ENCODE measurements around the gene USP17L10.
"Not testable (repeated sequence)": the region's sequence is repeated elsewhere in the genome, so short reads cannot be mapped to it uniquely, and the experiment has no call there.

USP17L10 gene

GRCh38 chr4:9210357-9210756 lies at the start of gene USP17L10:
Gene USP17L10, plus strand, starts transcription at chr4:9210657. Its CDS starts 0 bp downstream, at chr4:9210657.
- not testable (repeated sequence) for H3K9ac ChIP-seq (ENCODE audit: low read depth, low read length); H3K27me3 ChIP-seq (ENCODE audit: control insufficient read depth, insufficient read depth, low read length); H3K4me3 ChIP-seq (ENCODE audit: low read depth, low read length); H3K36me3 ChIP-seq (ENCODE audit: control insufficient read depth, insufficient read depth, low read length); H3K4me1 ChIP-seq (ENCODE audit: control insufficient read depth, insufficient read depth, low read length); H3K9me3 ChIP-seq (ENCODE audit: control insufficient read depth, insufficient read depth, low read length)

- not testable (repeated sequence) for H3K27me3 ChIP-seq (ENCODE audit: control insufficient read depth, insufficient read depth, low read length); H3K9ac ChIP-seq (ENCODE audit: low read depth, low read length); H3K4me3 ChIP-seq (ENCODE audit: low read depth, low read length); H3K9me3 ChIP-seq (ENCODE audit: control insufficient read depth, insufficient read depth, low read length); H3K36me3 ChIP-seq (ENCODE audit: control insufficient read depth, insufficient read depth, low read length); H3K4me1 ChIP-seq (ENCODE audit: control insufficient read depth, insufficient read depth, low read length)
Measured at GRCh38 chr4:9165990-9166389, 44.5 kb upstream of the USP17L10 start.

DNA sequence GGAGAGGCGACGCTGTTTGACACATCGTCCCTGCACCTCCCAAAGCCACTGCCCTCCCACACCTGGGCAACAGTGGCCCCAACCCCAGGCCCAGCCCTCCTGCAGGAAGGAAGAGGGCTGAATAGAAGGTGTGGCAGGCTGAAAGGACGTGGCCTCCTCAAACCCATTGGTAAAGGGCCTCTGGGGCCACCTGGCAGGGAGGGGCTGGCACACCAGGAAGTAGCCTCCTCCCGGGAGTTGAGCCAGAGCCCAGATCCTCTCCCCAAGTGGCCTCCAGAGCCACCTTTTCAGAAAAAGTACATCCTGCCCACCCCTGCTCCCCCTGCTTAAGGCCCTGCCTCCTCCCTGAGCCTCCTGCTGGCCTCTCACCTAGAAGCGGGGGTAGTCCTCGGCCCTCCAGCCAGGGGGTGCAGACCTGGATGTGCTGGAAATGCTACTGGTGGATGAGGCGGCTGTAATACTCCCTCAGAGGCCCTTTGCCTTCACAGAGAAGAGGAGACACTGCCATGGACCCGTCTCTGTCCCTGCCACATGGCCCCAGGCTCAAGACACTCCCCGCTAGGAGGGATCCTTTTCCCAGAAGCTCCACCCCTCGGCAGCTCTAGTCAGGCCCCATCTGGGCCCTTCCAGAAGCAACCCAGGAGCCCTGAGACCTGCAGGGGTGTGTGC lies 40.5 kb upstream of the USP17L10 start, which contains the start of gene FAM90A26:
FAM90A26 (plus strand) TSS at position 619 of the 669 bp plus-strand sequence. CDS start 2,764 bp downstream, outside the sequence.
- not testable (repeated sequence) for H3K4me3 ChIP-seq (ENCODE audit: low read depth, low read length); H3K4me1 ChIP-seq (ENCODE audit: control insufficient read depth, insufficient read depth, low read length); H3K9ac ChIP-seq (ENCODE audit: low read depth, low read length); H3K27me3 ChIP-seq (ENCODE audit: control insufficient read depth, insufficient read depth, low read length); H3K9me3 ChIP-seq (ENCODE audit: control insufficient read depth, insufficient read depth, low read length); H3K36me3 ChIP-seq (ENCODE audit: control insufficient read depth, insufficient read depth, low read length)

DNA sequence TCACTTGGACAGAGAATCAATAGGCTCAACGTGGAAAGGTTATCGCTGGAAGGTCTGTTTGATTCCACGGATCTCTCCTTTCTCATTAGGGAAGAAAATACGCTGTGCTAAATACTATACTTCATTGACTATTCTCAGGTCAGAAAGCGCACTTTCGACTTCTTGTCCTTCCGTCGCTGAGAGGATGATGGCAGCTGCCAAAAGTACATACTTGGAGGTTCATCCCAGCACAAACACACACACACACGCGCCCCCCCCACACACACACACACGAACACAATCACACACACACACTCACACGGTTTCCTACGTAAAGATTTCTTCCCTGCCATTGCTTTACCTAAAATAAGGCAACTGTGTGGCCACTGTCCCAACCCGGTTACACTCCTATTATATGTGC lies 4.2 kb downstream of the USP17L10 start:
- not testable (repeated sequence) for H3K9me3 ChIP-seq (ENCODE audit: control insufficient read depth, insufficient read depth, low read length); H3K36me3 ChIP-seq (ENCODE audit: control insufficient read depth, insufficient read depth, low read length); H3K4me3 ChIP-seq (ENCODE audit: low read depth, low read length); H3K4me1 ChIP-seq (ENCODE audit: control insufficient read depth, insufficient read depth, low read length); H3K27me3 ChIP-seq (ENCODE audit: control insufficient read depth, insufficient read depth, low read length); H3K9ac ChIP-seq (ENCODE audit: low read depth, low read length)

DNA sequence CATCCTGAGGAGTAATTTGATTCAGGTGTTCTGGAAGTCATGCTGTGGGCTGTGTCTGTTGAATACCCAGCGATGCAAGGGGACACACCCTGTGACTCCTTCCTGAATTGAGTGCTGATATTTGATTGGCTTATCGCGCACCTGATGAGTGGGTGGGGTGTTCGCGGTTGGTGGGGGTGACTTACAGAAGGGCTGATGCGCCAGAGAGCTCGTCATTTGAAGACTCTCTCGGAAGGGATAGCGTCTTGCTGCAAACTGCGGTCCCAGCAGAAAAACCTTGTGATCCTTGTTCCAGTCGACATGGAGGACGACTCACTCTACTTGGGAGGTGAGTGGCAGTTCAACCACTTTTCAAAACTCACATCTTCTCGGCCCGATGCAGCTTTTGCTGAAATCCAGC lies 4.6 kb downstream of the USP17L10 start, which contains the start of gene USP17L11:
USP17L11 (plus strand) TSS at position 301 of the 400 bp plus-strand sequence; CDS start at position 301, 0 bp downstream.
- H3K4me1 ChIP-seq (ENCODE audit: control insufficient read depth, insufficient read depth, low read length); H3K4me3 ChIP-seq (ENCODE audit: low read depth, low read length); H3K9ac ChIP-seq (ENCODE audit: low read depth, low read length); H3K36me3 ChIP-seq (ENCODE audit: control insufficient read depth, insufficient read depth, low read length); H3K27me3 ChIP-seq (ENCODE audit: control insufficient read depth, insufficient read depth, low read length); H3K9me3 ChIP-seq (ENCODE audit: control insufficient read depth, insufficient read depth, low read length): not testable (repeated sequence)

GRCh38 chr4:9219852-9220251 lies 9.4 kb downstream of the USP17L10 start, which contains the start of gene USP17L12:
Gene USP17L12, plus strand, starts transcription at chr4:9220152. Its CDS starts 0 bp downstream, at chr4:9220152.
- not testable (repeated sequence) for H3K4me3 ChIP-seq (ENCODE audit: low read depth, low read length); H3K9me3 ChIP-seq (ENCODE audit: control insufficient read depth, insufficient read depth, low read length); H3K9ac ChIP-seq (ENCODE audit: low read depth, low read length); H3K36me3 ChIP-seq (ENCODE audit: control insufficient read depth, insufficient read depth, low read length); H3K4me1 ChIP-seq (ENCODE audit: control insufficient read depth, insufficient read depth, low read length); H3K27me3 ChIP-seq (ENCODE audit: control insufficient read depth, insufficient read depth, low read length)

DNA sequence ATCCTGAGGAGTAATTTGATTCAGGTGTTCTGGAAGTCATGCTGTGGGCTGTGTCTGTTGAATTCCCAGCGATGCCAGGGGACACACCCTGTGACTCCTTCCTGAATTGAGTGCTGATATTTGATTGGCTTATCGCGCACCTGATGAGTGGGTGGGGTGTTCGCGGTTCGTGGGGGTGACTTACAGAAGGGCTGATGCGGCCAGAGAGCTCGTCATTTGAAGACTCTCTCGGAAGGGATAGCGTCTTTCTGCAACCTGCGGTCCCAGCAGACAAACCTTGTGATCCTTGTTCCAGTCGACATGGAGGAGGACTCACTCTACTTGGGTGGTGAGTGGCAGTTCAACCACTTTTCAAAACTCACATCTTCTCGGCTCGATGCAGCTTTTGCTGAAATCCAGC lies 14.1 kb downstream of the USP17L10 start, which contains the start of gene USP17L13:
USP17L13 (plus strand) TSS at position 301 of the 400 bp plus-strand sequence; CDS start at position 301, 0 bp downstream.
- not testable (repeated sequence) for H3K36me3 ChIP-seq (ENCODE audit: control insufficient read depth, insufficient read depth, low read length); H3K4me3 ChIP-seq (ENCODE audit: low read depth, low read length); H3K9me3 ChIP-seq (ENCODE audit: control insufficient read depth, insufficient read depth, low read length)

GRCh38 chr4:9230249-9230648 lies 19.8 kb downstream of the USP17L10 start:
- not testable (repeated sequence) for H3K9ac ChIP-seq (ENCODE audit: low read depth, low read length); H3K36me3 ChIP-seq (ENCODE audit: control insufficient read depth, insufficient read depth, low read length); H3K4me3 ChIP-seq (ENCODE audit: low read depth, low read length); H3K9me3 ChIP-seq (ENCODE audit: control insufficient read depth, insufficient read depth, low read length); H3K27me3 ChIP-seq (ENCODE audit: control insufficient read depth, insufficient read depth, low read length); H3K4me1 ChIP-seq (ENCODE audit: control insufficient read depth, insufficient read depth, low read length)

More for the DNA sequence above, 14.1 kb downstream of the USP17L10 start, which contains the start of gene USP17L13:
- not testable (repeated sequence) for H3K9ac ChIP-seq (ENCODE audit: low read depth, low read length); H3K4me1 ChIP-seq (ENCODE audit: control insufficient read depth, insufficient read depth, low read length); H3K27me3 ChIP-seq (ENCODE audit: control insufficient read depth, insufficient read depth, low read length)

DNA sequence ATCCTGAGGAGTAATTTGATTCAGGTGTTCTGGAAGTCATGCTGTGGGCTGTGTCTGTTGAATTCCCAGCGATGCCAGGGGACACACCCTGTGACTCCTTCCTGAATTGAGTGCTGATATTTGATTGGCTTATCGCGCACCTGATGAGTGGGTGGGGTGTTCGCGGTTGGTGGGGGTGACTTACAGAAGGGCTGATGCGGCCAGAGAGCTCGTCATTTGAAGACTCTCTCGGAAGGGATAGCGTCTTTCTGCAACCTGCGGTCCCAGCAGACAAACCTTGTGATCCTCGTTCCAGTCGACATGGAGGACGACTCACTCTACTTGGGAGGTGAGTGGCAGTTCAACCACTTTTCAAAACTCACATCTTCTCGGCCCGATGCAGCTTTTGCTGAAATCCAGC lies 23.6 kb downstream of the USP17L10 start, which contains the start of gene USP17L15:
USP17L15 (plus strand) TSS at position 301 of the 400 bp plus-strand sequence; CDS start at position 301, 0 bp downstream.
- H3K9ac ChIP-seq (ENCODE audit: low read depth, low read length); H3K36me3 ChIP-seq (ENCODE audit: control insufficient read depth, insufficient read depth, low read length); H3K4me1 ChIP-seq (ENCODE audit: control insufficient read depth, insufficient read depth, low read length): not testable (repeated sequence)

DNA sequence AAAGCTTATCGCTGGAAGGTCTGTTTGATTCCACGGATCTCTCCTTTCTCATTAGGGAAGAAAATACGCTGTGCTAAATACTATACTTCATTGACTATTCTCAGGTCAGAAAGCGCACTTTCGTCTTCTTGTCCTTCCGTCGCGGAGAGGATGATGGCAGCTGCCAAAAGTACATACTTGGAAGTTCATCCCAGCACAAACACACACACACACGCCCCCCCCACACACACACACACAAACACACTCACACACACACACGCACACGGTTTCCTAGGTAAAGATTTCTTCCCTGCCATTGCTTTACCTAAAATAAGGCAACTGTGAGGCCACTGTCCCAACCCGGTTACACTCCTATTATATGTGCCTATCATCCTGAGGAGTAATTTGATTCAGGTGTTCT lies 28.0 kb downstream of the USP17L10 start:
- not testable (repeated sequence) for H3K9me3 ChIP-seq (ENCODE audit: control insufficient read depth, insufficient read depth, low read length); H3K27me3 ChIP-seq (ENCODE audit: control insufficient read depth, insufficient read depth, low read length); H3K4me3 ChIP-seq (ENCODE audit: low read depth, low read length); H3K9ac ChIP-seq (ENCODE audit: low read depth, low read length); H3K36me3 ChIP-seq (ENCODE audit: control insufficient read depth, insufficient read depth, low read length); H3K4me1 ChIP-seq (ENCODE audit: control insufficient read depth, insufficient read depth, low read length)

More for the DNA sequence above, 23.6 kb downstream of the USP17L10 start, which contains the start of gene USP17L15:
- H3K9me3 ChIP-seq (ENCODE audit: control insufficient read depth, insufficient read depth, low read length); H3K4me3 ChIP-seq (ENCODE audit: low read depth, low read length); H3K27me3 ChIP-seq (ENCODE audit: control insufficient read depth, insufficient read depth, low read length): not testable (repeated sequence)

GRCh38 chr4:9243579-9243978 lies 33.1 kb downstream of the USP17L10 start, which contains the start of gene USP17L17:
Gene USP17L17, plus strand, starts transcription at chr4:9243879. Its CDS starts 0 bp downstream, at chr4:9243879.
- not testable (repeated sequence) for H3K36me3 ChIP-seq (ENCODE audit: control insufficient read depth, insufficient read depth, low read length); H3K4me1 ChIP-seq (ENCODE audit: control insufficient read depth, insufficient read depth, low read length); H3K4me3 ChIP-seq (ENCODE audit: low read depth, low read length); H3K9ac ChIP-seq (ENCODE audit: low read depth, low read length); H3K27me3 ChIP-seq (ENCODE audit: control insufficient read depth, insufficient read depth, low read length); H3K9me3 ChIP-seq (ENCODE audit: control insufficient read depth, insufficient read depth, low read length)

DNA sequence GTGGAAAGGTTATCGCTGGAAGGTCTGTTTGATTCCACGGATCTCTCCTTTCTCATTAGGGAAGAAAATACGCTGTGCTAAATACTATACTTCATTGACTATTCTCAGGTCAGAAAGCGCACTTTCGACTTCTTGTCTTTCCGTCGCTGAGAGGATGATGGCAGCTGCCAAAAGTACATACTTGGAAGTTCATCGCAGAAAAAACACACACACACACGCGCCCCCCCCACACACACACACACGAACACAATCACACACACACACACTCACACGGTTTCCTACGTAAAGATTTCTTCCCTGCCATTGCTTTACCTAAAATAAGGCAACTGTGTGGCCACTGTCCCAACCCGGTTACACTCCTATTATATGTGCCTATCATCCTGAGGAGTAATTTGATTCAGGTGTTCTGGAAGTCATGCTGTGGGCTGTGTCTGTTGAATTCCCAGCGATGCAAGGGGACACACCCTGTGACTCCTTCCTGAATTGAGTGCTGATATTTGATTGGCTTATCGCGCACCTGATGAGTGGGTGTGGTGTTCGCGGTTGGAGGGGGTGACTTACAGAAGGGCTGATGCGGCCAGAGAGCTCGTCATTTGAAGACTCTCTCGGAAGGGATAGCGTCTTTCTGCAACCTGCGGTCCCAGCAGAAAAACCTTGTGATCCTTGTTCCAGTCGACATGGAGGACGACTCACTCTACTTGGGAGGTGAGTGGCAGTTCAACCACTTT lies 37.7 kb downstream of the USP17L10 start, which contains the start of gene USP17L18:
USP17L18 (plus strand) TSS at position 678 of the 728 bp plus-strand sequence; CDS start at position 678, 0 bp downstream.
- H3K4me1 ChIP-seq (ENCODE audit: control insufficient read depth, insufficient read depth, low read length); H3K27me3 ChIP-seq (ENCODE audit: control insufficient read depth, insufficient read depth, low read length); H3K9ac ChIP-seq (ENCODE audit: low read depth, low read length); H3K4me3 ChIP-seq (ENCODE audit: low read depth, low read length); H3K36me3 ChIP-seq (ENCODE audit: control insufficient read depth, insufficient read depth, low read length); H3K9me3 ChIP-seq (ENCODE audit: control insufficient read depth, insufficient read depth, low read length): not testable (repeated sequence)

All from iPS-15b (cell line).